Naive thymus-derived CD8-positive, alpha-beta T cell (primary cell): ENCODE measurements around the gene SETD5. TPM values are rescaled to one million over a fixed set of nuclear protein-coding genes. Genes with fewer than 3 reads are reported as not detected.

Source experiments
- ATAC-seq, 2 donors: fragments of 150-1000 bp; cut with Tn5 transposase in 1 of 2; sonication (Bioruptor Pico), chemical (Tn5 transposase) in 1 of 2; 1 replicate in 1 of 2; 2 replicates in 1 of 2; pipeline ENCODE4 v1.10.0; 2021; ENCODE audit warnings: mild to moderate bottlenecking in 2 of 2, moderate library complexity in 2 of 2
- POLR2A ChIA-PET: fragments of 350-600 bp; sonication (Branson Sonifier 250); formaldehyde crosslinking; loops from one replicate; lab custom pipeline; 2021; ENCODE audit warnings: antibody characterized with exemption; lab: Charles Lee
- DNase-seq, 10 donors: peaks; one replicate each; pipeline versions ENCODE4 v3.0.0 to v3.0.0-alpha.2; 2020 to 2022
- H3K27ac Mint-ChIP-seq, 10 donors: one replicate each; pipeline ENCODE4 v1.8.0; 2020 to 2022; ENCODE audit warnings: mild to moderate bottlenecking in 10 of 10, mixed read lengths in 10 of 10, moderate library complexity in 4 of 10, inconsistent platforms in 1 of 10
- H3K27me3 Mint-ChIP-seq, 5 donors: one replicate each; pipeline ENCODE4 v1.8.0; 2021 to 2022; ENCODE audit warnings: mixed read lengths in 5 of 5
- H3K36me3 Mint-ChIP-seq, 3 donors: one replicate each; pipeline ENCODE4 v1.8.0; 2020 to 2022; ENCODE audit warnings: mixed read lengths in 3 of 3, mild to moderate bottlenecking in 2 of 3, inconsistent platforms in 1 of 3
- H3K4me1 Mint-ChIP-seq, 4 donors: one replicate each; pipeline ENCODE4 v1.8.0; 2021 to 2022; ENCODE audit warnings: mixed read lengths in 4 of 4
- H3K4me3 Mint-ChIP-seq, 10 donors: one replicate each; pipeline ENCODE4 v1.8.0; 2020 to 2022; ENCODE audit warnings: mild to moderate bottlenecking in 10 of 10, mixed read lengths in 10 of 10, moderate library complexity in 6 of 10, inconsistent platforms in 1 of 10
- H3K9me3 Mint-ChIP-seq, 9 donors: one replicate each; pipeline ENCODE4 v1.8.0; 2020 to 2022; ENCODE audit warnings: mixed read lengths in 9 of 9, mild to moderate bottlenecking in 3 of 9, inconsistent platforms in 1 of 9, moderate library complexity in 1 of 9
- polyA plus RNA-seq, 3 donors: library from polyadenylated mRNA; unstranded; fragments of 300-500 nt; fragmentation: Illumina TruSeq; gene quantifications; one replicate each; pipeline ENCODE4 v1.2.3, GENCODE V29; 2021
- total RNA-seq, 8 experiments: library from RNA in 2 of 8; stranded (reverse) in 2 of 8; gene quantifications; one replicate each; pipeline ENCODE4 v1.2.3 and lab custom pipeline; 2021 to 2026

Gene SETD5
- total and polyA plus RNA-seq, 5 experiments from 2014 or later: 16.0 to 146 (median 43.0) TPM

- Mint-ChIP-seq H3K4me1 (peaks cover 18 to 44% (median 28%) of the 10 kb centered on the region in 4 donors), H3K4me3 (no peak overlapping the region), H3K9me3 (no peaks in the 10 kb centered on the region), H3K36me3 (peaks cover 5 to 85% (median 43%) of the 10 kb centered on the region in 3 donors), H3K27me3 (no peaks in the 10 kb centered on the region), H3K27ac (peak overlapping the region in 4 of 10 donors; percentile 20 to 79 (median 50))
- POLR2A ChIA-PET: interaction anchor here (4.6 kb wide), 1 partner anchor 17 kb away, joined by 34 read pairs; the partner anchor contains the start of gene SETD5
- ATAC-seq (no peak), DNase-seq (no peak)
Observed at GRCh38 chr3:9379327-9379726, 18.1 kb upstream of the SETD5 start.

- peak overlapping the region in 9 of 10 donors; percentile 13 to 84 (median 69) for H3K27ac Mint-ChIP-seq
- H3K36me3 Mint-ChIP-seq: peaks cover 5 to 85% (median 42%) of the 10 kb centered on the region in 3 donors
- H3K27me3 Mint-ChIP-seq: no peaks in the 10 kb centered on the region
- DNase-seq (no peak), ATAC-seq (no peak)
- H3K4me3 Mint-ChIP-seq: no peak overlapping the region
- H3K9me3 Mint-ChIP-seq: no peaks in the 10 kb centered on the region
- peaks cover 15 to 39% (median 29%) of the 10 kb centered on the region in 4 donors for H3K4me1 Mint-ChIP-seq
- POLR2A ChIA-PET: interaction anchor here (4.6 kb wide), 1 partner anchor 16 kb away, joined by 34 read pairs; the partner anchor contains the start of gene SETD5
Observed at GRCh38 chr3:9380014-9380413, 17.4 kb upstream of the SETD5 start.

GRCh38 chr3:9384141-9384828, 13.1 kb upstream of the SETD5 start:
- H3K27ac Mint-ChIP-seq: peak overlapping the region; percentile 22 to 90 (median 51)
- ATAC-seq (no peak), DNase-seq (no peak)
- H3K4me3 Mint-ChIP-seq: no peak overlapping the region
- no peaks in the 10 kb centered on the region for H3K27me3 Mint-ChIP-seq
- peaks cover 0 to 87% (median 36%) of the 10 kb centered on the region in 3 donors for H3K36me3 Mint-ChIP-seq
- no peaks in the 10 kb centered on the region for H3K9me3 Mint-ChIP-seq
- H3K4me1 Mint-ChIP-seq: peaks cover 19 to 44% (median 22%) of the 10 kb centered on the region in 4 donors
- POLR2A ChIA-PET: interaction anchor here (0.6 to 4.7 kb wide), 4 partner anchors 12 to 758 kb away, joined by 3 to 28 read pairs (median 4); partner anchors contain the start of genes SETD5 and THUMPD3

GRCh38 chr3:9385187-9386077, 12.0 kb upstream of the SETD5 start:
- H3K9me3 Mint-ChIP-seq: no peaks in the 10 kb centered on the region
- H3K4me1 Mint-ChIP-seq: peaks cover 15 to 43% (median 22%) of the 10 kb centered on the region in 4 donors
- POLR2A ChIA-PET: interaction anchor here (4.7 kb wide), 1 partner anchor 11 kb away, joined by 28 read pairs; the partner anchor contains the start of gene SETD5
- H3K4me3 Mint-ChIP-seq: no peak overlapping the region
- peak overlapping the region in 9 of 10 donors; percentile 7 to 89 (median 64) for H3K27ac Mint-ChIP-seq
- no peak for DNase-seq
- no peak for ATAC-seq
- H3K36me3 Mint-ChIP-seq: peaks cover 0 to 88% (median 28%) of the 10 kb centered on the region in 3 donors
- H3K27me3 Mint-ChIP-seq: no peaks in the 10 kb centered on the region

GRCh38 chr3:9386078-9386459, 11.3 kb upstream of the SETD5 start:
- DNase-seq: no peak
- Mint-ChIP-seq H3K27ac (peak overlapping the region in 9 of 10 donors; percentile 4 to 86 (median 75)), H3K27me3 (no peaks in the 10 kb centered on the region), H3K36me3 (peaks cover 0 to 92% (median 26%) of the 10 kb centered on the region in 3 donors), H3K4me1 (peaks cover 17 to 46% (median 28%) of the 10 kb centered on the region in 4 donors), H3K9me3 (no peaks in the 10 kb centered on the region), H3K4me3 (no peak overlapping the region)
- ATAC-seq: no peak
- POLR2A ChIA-PET: interaction anchor here (4.7 kb wide), 1 partner anchor 10 kb away, joined by 28 read pairs; the partner anchor contains the start of gene SETD5

- Mint-ChIP-seq H3K27ac (peak overlapping the region in 9 of 10 donors; percentile 4 to 86 (median 64)), H3K36me3 (peaks cover 0 to 94% (median 30%) of the 10 kb centered on the region in 3 donors), H3K27me3 (no peaks in the 10 kb centered on the region), H3K9me3 (no peaks in the 10 kb centered on the region), H3K4me3 (no peak overlapping the region), H3K4me1 (peaks cover 18 to 50% (median 35%) of the 10 kb centered on the region in 4 donors)
- ATAC-seq: no peak
- DNase-seq: no peak
- POLR2A ChIA-PET: interaction anchor here (4.7 kb wide), 1 partner anchor 10 kb away, joined by 28 read pairs; the partner anchor contains the start of gene SETD5
Observed at GRCh38 chr3:9386501-9387321, 10.7 kb upstream of the SETD5 start.

GRCh38 chr3:9387322-9387655, 10.1 kb upstream of the SETD5 start:
- Mint-ChIP-seq H3K4me1 (peaks cover 23 to 56% (median 40%) of the 10 kb centered on the region in 4 donors), H3K9me3 (no peaks in the 10 kb centered on the region), H3K4me3 (no peak overlapping the region), H3K27ac (peak overlapping the region in 3 of 10 donors; percentile 14 to 53 (median 48)), H3K27me3 (no peaks in the 10 kb centered on the region), H3K36me3 (peaks cover 0 to 96% (median 31%) of the 10 kb centered on the region in 3 donors)
- no peak for ATAC-seq
- DNase-seq: no peak
- POLR2A ChIA-PET: interaction anchor here (1.8 kb wide), 1 partner anchor 10 kb away, joined by 6 read pairs; no protein-coding TSS in a partner anchor

- Mint-ChIP-seq H3K9me3 (no peaks in the 10 kb centered on the region), H3K36me3 (peaks cover 0 to 96% (median 31%) of the 10 kb centered on the region in 3 donors), H3K27me3 (no peaks in the 10 kb centered on the region), H3K27ac (peak overlapping the region in 2 of 10 donors; percentile 4 to 44), H3K4me3 (no peak overlapping the region), H3K4me1 (peaks cover 23 to 62% (median 48%) of the 10 kb centered on the region in 4 donors)
- no peak for DNase-seq
- POLR2A ChIA-PET: interaction anchor here (1.8 kb wide), 1 partner anchor 9 kb away, joined by 6 read pairs; no protein-coding TSS in a partner anchor
- ATAC-seq: no peak
Observed at GRCh38 chr3:9388142-9388541, 9.3 kb upstream of the SETD5 start.

- H3K27ac Mint-ChIP-seq: peak overlapping the region in 4 of 10 donors; percentile 4 to 44 (median 12)
- peaks cover 0 to 96% (median 34%) of the 10 kb centered on the region in 3 donors for H3K36me3 Mint-ChIP-seq
- H3K27me3 Mint-ChIP-seq: no peaks in the 10 kb centered on the region
- peaks cover 23 to 67% (median 52%) of the 10 kb centered on the region in 4 donors for H3K4me1 Mint-ChIP-seq
- H3K9me3 Mint-ChIP-seq: no peaks in the 10 kb centered on the region
- no peak overlapping the region for H3K4me3 Mint-ChIP-seq
- DNase-seq (no peak), ATAC-seq (no peak)
- POLR2A ChIA-PET: interaction anchor here (0.6 to 1.8 kb wide), 2 partner anchors 8 to 16 kb away, joined by 4 to 6 read pairs; no protein-coding TSS in a partner anchor
Observed at GRCh38 chr3:9388562-9389272, 8.7 kb upstream of the SETD5 start.

GRCh38 chr3:9390265-9390888, 7.0 kb upstream of the SETD5 start:
- no peak for ATAC-seq
- Mint-ChIP-seq H3K27ac (peak overlapping the region in 6 of 10 donors; percentile 18 to 96 (median 58)), H3K36me3 (peaks cover 0 to 94% (median 26%) of the 10 kb centered on the region in 3 donors), H3K4me3 (peak overlapping the region in 2 of 10 donors; percentile 15 to 22), H3K9me3 (no peaks in the 10 kb centered on the region), H3K4me1 (peaks cover 26 to 73% (median 64%) of the 10 kb centered on the region in 4 donors), H3K27me3 (no peaks in the 10 kb centered on the region)
- POLR2A ChIA-PET: interaction anchor here (0.7 kb wide), 1 partner anchor 17 kb away, joined by 3 read pairs; no protein-coding TSS in a partner anchor
- DNase-seq: no peak
